IMR-90 (cell line): ENCODE data around the gene TACC3.

Source experiments
- CEBPB ChIP-seq: IDR thresholded peaks from 2 replicates; pipeline ENCODE4 v1.6.1; 2012; ENCODE audit warnings: low read depth, low read length, improper control_type of control experiment
- MXI1 ChIP-seq: IDR thresholded peaks from 2 replicates; pipeline ENCODE4 v1.6.1; 2012; ENCODE audit warnings: low read depth, mild to moderate bottlenecking, low read length, moderate library complexity, borderline replicate concordance
- POLR2A ChIP-seq: IDR thresholded peaks from 2 replicates; pipeline ENCODE4 v1.6.1; 2012; ENCODE audit warnings: mild to moderate bottlenecking, low read depth, low read length
- RAD21 ChIP-seq: IDR thresholded peaks from 2 replicates; pipeline ENCODE4 v1.6.1; 2012; ENCODE audit warnings: low read length, improper control_type of control experiment
- RCOR1 ChIP-seq: IDR thresholded peaks from 2 replicates; pipeline ENCODE4 v1.6.1; 2012; ENCODE audit warnings: mild to moderate bottlenecking, low read length, improper control_type of control experiment; ENCODE audit not compliant: insufficient replicate concordance
- RFX5 ChIP-seq: IDR thresholded peaks from 2 replicates; pipeline ENCODE4 v1.8.0; 2012; ENCODE audit warnings: low read depth, mild to moderate bottlenecking, low read length, moderate library complexity
- TF ChIP-seq, protein P1 (sequence below): fragments of 150-350 bp; IDR thresholded peaks from 2 replicates; pipeline ENCODE4 v1.6.1; 2016; ENCODE audit warnings: low read depth, mild to moderate bottlenecking, low read length, moderate library complexity, borderline replicate concordance
- TF ChIP-seq, protein P2 (sequence below): conservative IDR thresholded peaks from 2 replicates; pipeline ENCODE4 v1.5.1; 2012; ENCODE audit warnings: mild to moderate bottlenecking, low read depth, low read length, improper control_type of control experiment

DNA sequence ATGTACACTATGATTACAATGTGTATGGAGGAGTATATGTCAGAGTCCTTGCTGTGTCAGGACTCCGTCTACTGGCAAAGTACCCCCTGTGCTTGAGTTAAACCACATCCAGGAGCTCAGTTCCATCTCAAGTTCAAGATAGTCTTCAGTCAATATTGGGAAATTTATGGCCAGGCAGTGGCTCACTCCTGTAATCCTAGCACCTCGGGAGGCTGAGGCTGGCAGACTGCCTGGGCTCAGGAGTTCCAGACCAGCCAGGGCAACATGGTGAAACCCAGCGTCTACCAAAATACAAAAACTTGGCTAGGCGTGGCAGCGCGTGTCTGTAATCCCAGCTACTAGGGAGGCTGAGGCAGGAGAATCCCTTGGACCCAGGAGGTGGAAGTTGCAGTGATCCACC lies 15.0 kb upstream of the TACC3 start:
- TF ChIP-seq MXI1 (no peak), RCOR1 (no peak), POLR2A (no peak), RFX5 (no peak), RAD21 (no peak), CEBPB (no peak)
- TF ChIP-seq, protein P1, sequence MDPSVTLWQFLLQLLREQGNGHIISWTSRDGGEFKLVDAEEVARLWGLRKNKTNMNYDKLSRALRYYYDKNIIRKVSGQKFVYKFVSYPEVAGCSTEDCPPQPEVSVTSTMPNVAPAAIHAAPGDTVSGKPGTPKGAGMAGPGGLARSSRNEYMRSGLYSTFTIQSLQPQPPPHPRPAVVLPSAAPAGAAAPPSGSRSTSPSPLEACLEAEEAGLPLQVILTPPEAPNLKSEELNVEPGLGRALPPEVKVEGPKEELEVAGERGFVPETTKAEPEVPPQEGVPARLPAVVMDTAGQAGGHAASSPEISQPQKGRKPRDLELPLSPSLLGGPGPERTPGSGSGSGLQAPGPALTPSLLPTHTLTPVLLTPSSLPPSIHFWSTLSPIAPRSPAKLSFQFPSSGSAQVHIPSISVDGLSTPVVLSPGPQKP, result no peak
- TF ChIP-seq, protein P2, sequence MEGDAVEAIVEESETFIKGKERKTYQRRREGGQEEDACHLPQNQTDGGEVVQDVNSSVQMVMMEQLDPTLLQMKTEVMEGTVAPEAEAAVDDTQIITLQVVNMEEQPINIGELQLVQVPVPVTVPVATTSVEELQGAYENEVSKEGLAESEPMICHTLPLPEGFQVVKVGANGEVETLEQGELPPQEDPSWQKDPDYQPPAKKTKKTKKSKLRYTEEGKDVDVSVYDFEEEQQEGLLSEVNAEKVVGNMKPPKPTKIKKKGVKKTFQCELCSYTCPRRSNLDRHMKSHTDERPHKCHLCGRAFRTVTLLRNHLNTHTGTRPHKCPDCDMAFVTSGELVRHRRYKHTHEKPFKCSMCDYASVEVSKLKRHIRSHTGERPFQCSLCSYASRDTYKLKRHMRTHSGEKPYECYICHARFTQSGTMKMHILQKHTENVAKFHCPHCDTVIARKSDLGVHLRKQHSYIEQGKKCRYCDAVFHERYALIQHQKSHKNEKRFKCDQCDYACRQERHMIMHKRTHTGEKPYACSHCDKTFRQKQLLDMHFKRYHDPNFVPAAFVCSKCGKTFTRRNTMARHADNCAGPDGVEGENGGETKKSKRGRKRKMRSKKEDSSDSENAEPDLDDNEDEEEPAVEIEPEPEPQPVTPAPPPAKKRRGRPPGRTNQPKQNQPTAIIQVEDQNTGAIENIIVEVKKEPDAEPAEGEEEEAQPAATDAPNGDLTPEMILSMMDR, result no peak
